HG03039 (cell line): Measurements from ENCODE around the gene C5orf63.
"Not testable (repeated sequence)": the region's sequence is repeated elsewhere in the genome, so short reads cannot be mapped to it uniquely, and the experiment has no call there.

ENCODE experiments used
- ATAC-seq: cut with Tn5 transposase; IDR thresholded peaks from one replicate; pipeline ENCODE4 v1.9.1; 2021; ENCODE audit warnings: mild to moderate bottlenecking, moderate library complexity; ENCODE audit not compliant: unreplicated experiment

C5orf63 gene

GRCh38 chr5:127076315-127077129 lies 3.2 kb upstream of the C5orf63 start:
- ATAC-seq: no peak

GRCh38 chr5:127074466-127074865 lies 1.2 kb upstream of the C5orf63 start:
- no peak for ATAC-seq

- no peak for ATAC-seq
These were observed 3.1 kb downstream of the C5orf63 start for GRCh38 chr5:127070243-127070642.

GRCh38 chr5:127068493-127069214 lies 4.6 kb downstream of the C5orf63 start:
- no peak for ATAC-seq

GRCh38 chr5:127066721-127067120 lies 6.6 kb downstream of the C5orf63 start:
- ATAC-seq: no peak

GRCh38 chr5:127064253-127064840 lies 9.0 kb downstream of the C5orf63 start:
- no peak for ATAC-seq

GRCh38 chr5:127063257-127063913 lies 9.9 kb downstream of the C5orf63 start:
- no peak for ATAC-seq

- ATAC-seq: no peak
These were observed 11.3 kb downstream of the C5orf63 start for GRCh38 chr5:127061956-127062355.

- ATAC-seq: no peak
These were observed 11.8 kb downstream of the C5orf63 start for GRCh38 chr5:127061537-127061936.

GRCh38 chr5:127060470-127060985 lies 12.8 kb downstream of the C5orf63 start:
- no peak for ATAC-seq

- no peak for ATAC-seq
These were observed 16.4 kb downstream of the C5orf63 start for GRCh38 chr5:127056896-127057295.

- no peak for ATAC-seq
These were observed 17.2 kb downstream of the C5orf63 start for GRCh38 chr5:127055880-127056653.

GRCh38 chr5:127053551-127053950 lies 19.8 kb downstream of the C5orf63 start:
- not testable (repeated sequence) for ATAC-seq

- ATAC-seq: no peak
These were observed 20.3 kb downstream of the C5orf63 start for GRCh38 chr5:127053049-127053448.

GRCh38 chr5:127051591-127051990 lies 21.7 kb downstream of the C5orf63 start:
- ATAC-seq: no peak

GRCh38 chr5:127046343-127047072 lies 26.8 kb downstream of the C5orf63 start:
- no peak for ATAC-seq

- ATAC-seq: no peak
These were observed 30.7 kb downstream of the C5orf63 start for GRCh38 chr5:127042593-127042992.

GRCh38 chr5:127041571-127041970 lies 31.7 kb downstream of the C5orf63 start:
- ATAC-seq: no peak

GRCh38 chr5:127040796-127041520 lies 32.3 kb downstream of the C5orf63 start:
- ATAC-seq: no peak
